GM19395 (cell line): Measurements from ENCODE around the gene CHD8.
"Not testable (repeated sequence)": the region's sequence is repeated elsewhere in the genome, so short reads cannot be mapped to it uniquely, and the experiment has no call there.

Experiments used
- ATAC-seq: cut with Tn5 transposase; IDR thresholded peaks from one replicate; pipeline ENCODE4 v1.9.1; 2021; ENCODE audit warnings: mild to moderate bottlenecking, moderate library complexity; ENCODE audit not compliant: unreplicated experiment

CHD8 gene

DNA sequence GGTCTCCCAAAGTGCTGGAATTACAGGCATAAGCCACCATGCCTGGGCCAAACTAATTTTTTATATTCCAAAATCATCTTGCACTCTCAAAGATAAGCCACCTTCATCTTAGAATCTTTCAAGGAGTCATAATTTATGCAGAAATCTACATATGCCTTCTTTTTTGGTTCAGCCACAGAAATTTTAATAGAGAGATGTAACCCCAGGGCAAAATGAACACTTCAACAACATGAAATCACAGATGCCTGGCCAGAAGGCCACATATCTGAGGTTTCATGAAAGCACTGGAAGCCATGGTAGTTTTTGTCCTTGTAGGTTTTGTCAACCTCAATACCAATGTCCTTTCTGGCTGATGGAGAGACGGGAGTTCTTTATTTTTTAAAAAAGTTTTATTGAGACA is 81.9 kb downstream of the CHD8 start:
- ATAC-seq, result no peak

DNA sequence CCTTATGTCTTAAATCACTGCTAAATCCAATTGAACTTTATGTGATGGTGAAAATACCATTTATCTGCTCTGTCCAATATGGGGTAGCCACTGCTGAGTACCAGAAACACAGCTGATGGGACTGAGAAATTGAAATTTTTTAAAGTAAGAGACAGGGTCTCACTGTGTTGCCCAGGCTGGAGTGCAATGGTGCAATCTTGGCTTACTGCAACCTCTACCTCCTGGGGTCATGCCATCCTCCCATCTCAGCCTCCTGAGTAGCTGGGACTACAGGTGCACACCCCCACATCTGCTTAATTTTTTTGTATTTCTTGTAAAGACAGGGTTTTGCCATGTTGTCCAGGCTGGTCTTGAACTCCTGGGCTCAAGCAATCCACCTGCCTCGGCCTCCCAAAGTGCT is 83.1 kb downstream of the CHD8 start:
- ATAC-seq, result not testable (repeated sequence)

GRCh38 chr14:21369949-21370679 is 85.8 kb downstream of the CHD8 start:
- ATAC-seq, result no peak

GRCh38 chr14:21367582-21368144 is 88.3 kb downstream of the CHD8 start:
- no peak for ATAC-seq

DNA sequence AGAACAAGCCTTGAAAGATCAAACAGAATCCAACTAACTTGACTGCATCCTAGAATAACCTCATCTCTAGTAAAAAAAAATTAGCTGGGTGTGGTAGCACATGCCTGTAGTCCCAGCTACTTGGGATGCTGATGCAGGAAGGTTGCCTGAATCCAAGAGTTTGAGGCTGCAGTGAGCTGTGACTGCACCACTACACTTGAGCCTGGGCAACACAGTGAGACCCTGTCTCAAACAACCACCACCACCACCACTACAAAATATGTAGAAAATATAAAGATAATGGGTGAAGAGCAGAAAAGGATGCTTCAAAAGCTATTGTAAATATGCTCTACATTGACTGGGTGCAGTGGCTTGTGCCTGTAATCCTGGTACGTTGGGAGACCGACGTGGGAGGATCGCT is 99.4 kb downstream of the CHD8 start:
- ATAC-seq, result no peak

DNA sequence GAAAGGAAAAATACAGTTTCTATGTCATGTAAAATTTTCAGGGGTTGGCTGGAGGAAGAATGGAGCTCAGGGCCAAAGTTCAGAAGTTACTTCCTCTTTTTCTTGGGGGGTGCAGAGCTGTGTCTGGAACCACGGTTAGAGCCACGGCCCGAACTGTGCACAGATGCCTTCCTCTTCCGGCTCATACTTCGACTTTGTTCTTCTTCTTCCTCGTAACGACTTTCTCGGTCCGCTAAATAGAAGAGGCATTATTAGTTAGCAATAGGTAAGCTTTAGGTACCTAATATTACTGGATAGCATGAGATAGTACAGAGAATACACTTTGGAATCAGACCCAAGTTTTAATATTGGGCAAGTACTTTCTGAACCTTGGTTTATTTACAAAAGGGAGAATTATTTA is 103.3 kb downstream of the CHD8 start:
- ATAC-seq, result peak; percentile 80

GRCh38 chr14:21350539-21350938 is 105.4 kb downstream of the CHD8 start:
- no peak for ATAC-seq

- ATAC-seq, result no peak
Observed at GRCh38 chr14:21347201-21347600, 108.7 kb downstream of the CHD8 start.

GRCh38 chr14:21346532-21347135 is 109.3 kb downstream of the CHD8 start:
- ATAC-seq, result no peak

DNA sequence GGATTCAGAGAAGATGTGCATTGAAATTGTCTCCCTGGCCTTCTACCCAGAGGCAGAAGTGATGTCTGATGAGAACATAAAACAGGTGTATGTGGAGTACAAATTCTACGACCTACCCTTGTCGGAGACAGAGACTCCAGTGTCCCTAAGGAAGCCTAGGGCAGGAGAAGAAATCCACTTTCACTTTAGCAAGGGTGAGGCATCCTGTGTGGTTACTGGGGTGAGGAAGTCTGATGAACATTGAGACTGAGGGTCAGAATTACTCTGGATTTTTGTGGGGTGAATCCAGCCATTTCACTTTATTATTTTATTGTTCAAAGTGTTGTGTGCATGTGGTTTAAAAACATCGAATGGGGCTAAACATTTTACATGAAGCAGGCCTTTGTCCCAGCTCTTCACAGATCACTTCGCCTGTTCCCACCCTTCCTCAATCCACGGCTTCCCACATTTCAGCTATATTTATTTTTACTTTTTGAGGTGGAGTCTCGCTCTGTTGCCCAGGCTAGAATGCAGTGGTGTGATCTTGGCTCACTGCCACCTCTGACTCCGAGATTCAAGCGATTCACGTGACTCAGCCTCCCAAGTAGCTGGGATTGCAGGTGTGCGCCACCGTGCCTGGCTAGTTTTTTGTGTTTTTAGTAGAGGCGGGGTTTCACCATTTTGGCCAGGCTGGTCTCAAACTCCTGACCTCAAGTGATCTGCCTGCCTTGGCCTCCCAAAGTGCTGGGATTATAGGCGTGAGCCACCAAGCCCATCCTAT is 112.7 kb downstream of the CHD8 start:
- ATAC-seq, result no peak
